Lung (tissue), 12 donors: ENCODE results near the gene IQGAP2. TPM values are rescaled to one million over a fixed set of nuclear protein-coding genes. Genes with fewer than 3 reads are reported as not detected.
A peak's percentile ranks its signal among the peaks of the same experiment; 100 is the strongest.

ENCODE experiments used
- ATAC-seq: fragments of 200-7000 bp; cut with Tn5 transposase; one replicate; pipeline ENCODE4 v1.9.1; 2020; ENCODE audit warnings: moderate number of reproducible peaks; ENCODE audit not compliant: insufficient read depth, low FRiP score
- DNase-seq, 3 donors: peaks; one replicate each; pipeline ENCODE4 v3.0.0-alpha.2; 2013 to 2017
- H3K27ac ChIP-seq, 2 donors: one replicate each; pipeline ENCODE4 v1.5.1; 2013; ENCODE audit warnings: mild to moderate bottlenecking in 2 of 2, moderate library complexity in 2 of 2, control low read depth in 1 of 2, inconsistent platforms in 1 of 2, low read depth in 1 of 2, low read length in 1 of 2
- H3K27me3 ChIP-seq, 3 donors: one replicate each; pipeline ENCODE4 v1.5.1; 2013; ENCODE audit warnings: low read length in 2 of 3; ENCODE audit not compliant: control insufficient read depth in 3 of 3, insufficient read depth in 3 of 3
- H3K36me3 ChIP-seq, 4 donors: one replicate each; pipeline ENCODE4 v1.5.1; 2013; ENCODE audit warnings: low read length in 4 of 4, mild to moderate bottlenecking in 1 of 4, moderate library complexity in 1 of 4; ENCODE audit not compliant: control insufficient read depth in 4 of 4, insufficient read depth in 4 of 4
- H3K4me1 ChIP-seq, 5 donors: one replicate each; pipeline ENCODE4 v1.5.1; 2013; ENCODE audit warnings: low read length in 5 of 5, mild to moderate bottlenecking in 2 of 5, moderate library complexity in 1 of 5; ENCODE audit not compliant: control insufficient read depth in 5 of 5, insufficient read depth in 5 of 5
- H3K4me3 ChIP-seq: one replicate; pipeline ENCODE4 v1.5.1; 2013; ENCODE audit warnings: mild to moderate bottlenecking, control low read depth, moderate library complexity
- H3K9ac ChIP-seq, 2 donors: one replicate each; pipeline ENCODE4 v1.5.1; 2013; ENCODE audit warnings: low read length in 2 of 2, control low read depth in 1 of 2; ENCODE audit not compliant: insufficient read depth in 1 of 2
- H3K9me3 ChIP-seq, 4 donors: one replicate each; pipeline ENCODE4 v1.5.1; 2013; ENCODE audit warnings: low read length in 3 of 4, mild to moderate bottlenecking in 1 of 4, moderate library complexity in 1 of 4; ENCODE audit not compliant: control insufficient read depth in 4 of 4, insufficient read depth in 3 of 4
- CTCF ChIP-seq: IDR thresholded peaks from 2 replicates; pipeline ENCODE4 v1.5.1; 2012; ENCODE audit warnings: mild to moderate bottlenecking; ENCODE audit errors: control extremely low read depth, extremely low read depth
- WGBS, 2 donors: extraction: QIAGEN DNeasy Blood & Tissue Kit; methylation state at CpG; one replicate each; pipeline ENCODE4 v1.1.7; 2013; 5-methylcytosine and 5-hydroxymethylcytosine counted together
- polyA plus RNA-seq, 2 donors: library from polyadenylated mRNA; stranded (reverse); fragments of 200-250 nt; gene quantifications; one replicate each; pipeline ENCODE4 v1.2.1, GENCODE V29; 2013
- total RNA-seq, 2 donors: library from RNA; depleted of rRNA in 1 of 2; stranded (reverse); fragments of >200 nt in 1 of 2; gene quantifications; one replicate each; pipeline ENCODE4 v1.2.1, GENCODE V29; 2014 to 2021
- donor health status: control.
- donor health status: control.
- donor health status: Bipolar disorder and iron deficiency.
- donor health status: healthy.
- donor health status: DM: yes; HTN: yes; CAD: no.

Gene IQGAP2
- total and polyA plus RNA-seq, 4 donors, result 6.0 to 33.6 (median 13.7) TPM

- TF ChIP-seq CTCF, result no peak
- no peak overlapping the region for H3K4me3 ChIP-seq
- no peak overlapping the region for H3K27ac ChIP-seq
- H3K36me3 ChIP-seq, result no peaks in the 10 kb centered on the region
- peaks cover 0 to 17% (median 3%) of the 10 kb centered on the region in 5 donors for H3K4me1 ChIP-seq
- no peak overlapping the region for H3K9ac ChIP-seq
- DNase-seq (no peak), ATAC-seq (no peak)
- 78% methylated on average over 5 of the region's 5 CpGs for WGBS, 2 donors
- no peaks in the 10 kb centered on the region for H3K9me3 ChIP-seq
- no peaks in the 10 kb centered on the region for H3K27me3 ChIP-seq
Observed at GRCh38 chr5:76400466-76400865, 2.6 kb upstream of the IQGAP2 start.

- Histone ChIP-seq H3K9ac (peak overlapping the region in 1 of 2 donors; percentile 73), H3K36me3 (no peaks in the 10 kb centered on the region), H3K4me1 (peaks cover 0 to 17% (median 3%) of the 10 kb centered on the region in 5 donors), H3K4me3 (no peak overlapping the region), H3K9me3 (no peaks in the 10 kb centered on the region), H3K27ac (peak overlapping the region in 1 of 2 donors; percentile 74), H3K27me3 (no peaks in the 10 kb centered on the region)
- 13 to 23% methylated on average over 11 of the region's 11 CpGs for WGBS, 2 donors
- no peak for TF ChIP-seq CTCF
- DNase-seq (no peak), ATAC-seq (no peak)
Observed at GRCh38 chr5:76401801-76402250, 1.3 kb upstream of the IQGAP2 start.

GRCh38 chr5:76402251-76402885 lies 717 bp upstream of the IQGAP2 start:
- ATAC-seq, result no peak

More at GRCh38 chr5:76402251-76402885, 717 bp upstream of the IQGAP2 start:
- WGBS, 2 donors, result 1 to 2% methylated on average over 25 of the region's 25 CpGs
- Histone ChIP-seq H3K4me1 (peaks cover 0 to 17% (median 3%) of the 10 kb centered on the region in 5 donors), H3K9ac (peak overlapping the region; percentile 37 to 73), H3K27ac (peak overlapping the region in 1 of 2 donors; percentile 74), H3K4me3 (no peak overlapping the region), H3K9me3 (no peaks in the 10 kb centered on the region), H3K36me3 (no peaks in the 10 kb centered on the region), H3K27me3 (no peaks in the 10 kb centered on the region)
- peak in 2 of 3 donors; percentile 68 to 78 for DNase-seq
- no peak for TF ChIP-seq CTCF
